ENCODE measurements around the gene ANKRD23.
"Not testable (repeated sequence)": the region's sequence is repeated elsewhere in the genome, so short reads cannot be mapped to it uniquely, and the experiment has no call there.

Gene ANKRD23

DNA sequence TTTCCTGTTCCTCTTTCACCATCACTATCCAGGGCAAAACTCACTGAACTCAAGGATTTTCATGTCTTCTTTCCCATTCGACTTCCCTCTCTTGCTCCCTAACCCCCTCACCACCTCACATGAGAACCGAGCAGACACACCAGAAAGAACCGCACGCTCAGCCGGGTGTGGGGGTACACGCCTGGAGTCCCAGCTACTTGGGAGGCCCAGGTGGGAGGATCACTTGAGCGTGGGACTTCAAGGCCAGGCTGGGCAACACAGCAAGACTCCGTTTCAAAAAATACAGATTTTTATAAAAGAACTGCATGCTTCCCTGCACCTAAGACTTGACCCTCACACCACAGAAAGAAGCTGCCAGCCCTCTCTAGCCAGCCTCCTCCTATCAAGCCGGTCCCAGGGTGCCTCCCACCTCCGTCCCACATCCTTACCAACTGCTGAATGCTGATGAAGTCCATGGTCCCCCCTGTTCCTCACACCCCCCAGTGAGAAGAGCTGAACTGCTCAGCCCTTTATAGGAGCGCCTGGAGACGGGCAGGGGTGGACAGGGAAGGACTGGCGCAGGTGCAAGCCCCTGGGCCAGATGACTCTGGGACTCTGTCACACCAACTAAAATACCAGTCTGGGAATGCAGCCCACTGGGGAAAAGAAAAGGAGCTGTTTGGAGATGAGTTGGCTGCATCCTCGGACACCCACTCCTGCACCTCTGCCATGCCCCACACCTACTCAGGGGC lies at the start of gene ANKRD23:
ANKRD23 (minus strand) TSS at position 484 of the 731 bp plus-strand sequence; CDS start at position 455, 29 bp downstream.
- no peak for TF ChIP-seq CTCF (IDR thresholded peaks at IDR 0.05; ENCODE audit: unreplicated experiment in 3 of 3)
- H3K27me3 Mint-ChIP-seq (ENCODE audit: low read depth): no peaks in the 10 kb centered on the region
- H3K4me1 Mint-ChIP-seq: peaks cover 5% of the 10 kb centered on the region
- peaks cover 16% of the 10 kb centered on the region for H3K36me3 Mint-ChIP-seq (ENCODE audit: low read depth)
- H3K27ac Mint-ChIP-seq: no peak within 1 kb of the TSS
- H3K9me3 Mint-ChIP-seq: no peaks in the 10 kb centered on the region
- no peak within 1 kb of the TSS for H3K4me3 Mint-ChIP-seq

- Mint-ChIP-seq H3K36me3 (ENCODE audit: low read depth) (no peaks in the 10 kb centered on the region), H3K27ac (peak overlapping the region; percentile 54 to 68 (median 59)), H3K9me3 (no peaks in the 10 kb centered on the region), H3K4me1 (peaks cover 68% of the 10 kb centered on the region), H3K27me3 (ENCODE audit: low read depth) (no peaks in the 10 kb centered on the region), H3K4me3 (peak overlapping the region in 1 of 3 experiments; percentile 5)
- TF ChIP-seq CTCF (IDR thresholded peaks at IDR 0.05; ENCODE audit: unreplicated experiment in 3 of 3): no peak
Observed at GRCh38 chr2:96891591-96892333, 47.9 kb upstream of the ANKRD23 start.

- Mint-ChIP-seq H3K9me3 (no peaks in the 10 kb centered on the region), H3K4me1 (peaks cover 65% of the 10 kb centered on the region), H3K27ac (peak overlapping the region; percentile 54 to 68 (median 59)), H3K4me3 (peak overlapping the region in 1 of 3 experiments; percentile 5), H3K27me3 (ENCODE audit: low read depth) (no peaks in the 10 kb centered on the region), H3K36me3 (ENCODE audit: low read depth) (no peaks in the 10 kb centered on the region)
- no peak for TF ChIP-seq CTCF (IDR thresholded peaks at IDR 0.05; ENCODE audit: unreplicated experiment in 3 of 3)
Observed at GRCh38 chr2:96890726-96891385, 47.0 kb upstream of the ANKRD23 start.

- Mint-ChIP-seq H3K27ac (peak overlapping the region in 2 of 3 experiments; percentile 54 to 59), H3K9me3 (no peaks in the 10 kb centered on the region), H3K4me3 (no peak overlapping the region), H3K4me1 (peaks cover 63% of the 10 kb centered on the region), H3K36me3 (ENCODE audit: low read depth) (no peaks in the 10 kb centered on the region), H3K27me3 (ENCODE audit: low read depth) (no peaks in the 10 kb centered on the region)
- TF ChIP-seq CTCF (IDR thresholded peaks at IDR 0.05; ENCODE audit: unreplicated experiment in 3 of 3): no peak
Observed at GRCh38 chr2:96890252-96890651, 46.4 kb upstream of the ANKRD23 start.

DNA sequence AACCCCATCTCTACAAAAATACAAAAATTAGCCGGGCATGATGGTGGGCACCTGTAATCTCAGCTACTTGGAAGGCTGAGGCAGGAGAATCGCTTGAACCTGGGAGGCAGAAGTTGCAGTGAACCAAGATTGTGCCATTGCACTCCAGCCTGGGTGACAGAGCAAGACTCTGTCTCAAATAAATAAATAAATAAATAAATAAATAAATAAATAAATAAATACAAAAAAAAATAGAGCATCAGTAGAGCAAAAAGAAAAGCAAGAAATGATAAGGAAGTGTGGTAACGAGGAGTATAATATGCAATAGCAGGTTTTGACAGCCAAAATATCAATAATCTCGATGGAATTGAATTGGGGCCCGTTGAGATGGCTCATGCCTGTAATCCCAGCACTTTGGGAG lies 45.7 kb upstream of the ANKRD23 start:
- not testable (repeated sequence) for H3K4me3 Mint-ChIP-seq; H3K36me3 Mint-ChIP-seq (ENCODE audit: low read depth); H3K9me3 Mint-ChIP-seq; H3K27me3 Mint-ChIP-seq (ENCODE audit: low read depth)
- H3K4me1 Mint-ChIP-seq: peaks cover 57% of the 10 kb centered on the region
- H3K27ac Mint-ChIP-seq: peak overlapping the region in 1 of 3 experiments; percentile 18

All from nephron (organoid).